Measurements from ENCODE around the gene GRK4.

Gene GRK4

GRCh38 chr4:2991243-2991642 lies 27.9 kb downstream of the GRK4 start:
- TF ChIP-seq REST (IDR thresholded peaks at IDR 0.05; ENCODE audit: insufficient replicate concordance, low read depth) (no peak), SPI1 (IDR thresholded peaks at IDR 0.05; ENCODE audit: borderline replicate concordance, low read depth) (no peak), GABPA (IDR thresholded peaks at IDR 0.05; ENCODE audit: low read depth) (no peak), CTCF (IDR thresholded peaks at IDR 0.05; ENCODE audit: insufficient read depth, low read length) (no peak), POLR2AphosphoS5 (IDR thresholded peaks at IDR 0.05; ENCODE audit: low read depth) (no peak)
- H3K27ac ChIP-seq (replicated peaks) = no peak overlapping the region
- H3K4me3 ChIP-seq (replicated peaks; ENCODE audit: insufficient read depth, low read length) = no peak overlapping the region
- DNase-seq (ENCODE audit: low read depth in 1 of 2, low spot score in 1 of 2) = no peak
- no peaks in the 10 kb centered on the region for H3K27me3 ChIP-seq (ENCODE audit: insufficient read depth, poor library complexity, severe bottlenecking)

GRCh38 chr4:2994917-2995316 lies 31.5 kb downstream of the GRK4 start:
- no peak overlapping the region for H3K27ac ChIP-seq (replicated peaks)
- TF ChIP-seq GABPA (IDR thresholded peaks at IDR 0.05; ENCODE audit: low read depth) (no peak), SPI1 (IDR thresholded peaks at IDR 0.05; ENCODE audit: borderline replicate concordance, low read depth) (no peak), CTCF (IDR thresholded peaks at IDR 0.05; ENCODE audit: insufficient read depth, low read length) (no peak), POLR2AphosphoS5 (IDR thresholded peaks at IDR 0.05; ENCODE audit: low read depth) (no peak), REST (IDR thresholded peaks at IDR 0.05; ENCODE audit: insufficient replicate concordance, low read depth) (no peak)
- no peak for DNase-seq (ENCODE audit: low read depth in 1 of 2, low spot score in 1 of 2)
- no peaks in the 10 kb centered on the region for H3K27me3 ChIP-seq (ENCODE audit: insufficient read depth, poor library complexity, severe bottlenecking)
- H3K4me3 ChIP-seq (replicated peaks; ENCODE audit: insufficient read depth, low read length) = no peak overlapping the region

DNA sequence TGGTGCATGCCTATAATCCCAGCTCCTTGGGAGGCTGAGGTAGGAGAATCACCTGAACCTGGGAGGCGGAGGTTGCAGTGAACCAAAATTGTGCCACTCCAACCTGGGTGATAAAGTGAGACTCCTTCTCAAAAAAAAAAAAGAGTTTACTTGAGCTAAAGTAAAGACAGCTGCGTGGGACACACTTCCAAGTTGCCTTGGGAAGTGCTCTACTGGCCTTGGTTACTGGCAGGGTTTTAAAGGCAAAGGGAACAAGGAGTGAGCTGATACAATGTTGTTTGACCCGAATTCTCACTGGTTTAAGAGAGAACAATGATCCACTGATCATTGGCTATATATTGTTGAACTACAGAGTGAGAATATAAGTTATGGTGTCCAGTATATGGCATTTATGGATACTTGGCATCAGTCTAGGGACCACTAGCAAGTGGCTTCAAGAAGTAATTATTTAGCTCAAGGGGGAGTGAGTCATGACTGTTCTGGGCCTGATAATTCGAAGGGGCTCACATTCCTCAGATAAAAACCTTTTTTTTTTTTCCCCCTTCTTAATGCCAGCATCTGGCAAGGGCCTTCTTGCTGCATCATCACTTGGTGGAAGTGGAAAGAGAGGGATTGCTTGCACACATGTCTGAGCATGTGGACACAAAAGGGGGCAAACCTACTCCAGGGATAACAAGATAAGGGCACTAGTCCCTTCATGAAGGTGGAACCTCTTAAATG lies 32.3 kb downstream of the GRK4 start:
- TF ChIP-seq CTCF (IDR thresholded peaks at IDR 0.05; ENCODE audit: insufficient read depth, low read length) = no peak
- TF ChIP-seq SPI1 (IDR thresholded peaks at IDR 0.05; ENCODE audit: borderline replicate concordance, low read depth) = no peak
- no peak for TF ChIP-seq GABPA (IDR thresholded peaks at IDR 0.05; ENCODE audit: low read depth)
- no peak for TF ChIP-seq POLR2AphosphoS5 (IDR thresholded peaks at IDR 0.05; ENCODE audit: low read depth)
- TF ChIP-seq REST (IDR thresholded peaks at IDR 0.05; ENCODE audit: insufficient replicate concordance, low read depth) = no peak
- Histone ChIP-seq H3K27ac (replicated peaks) (no peak overlapping the region), H3K27me3 (ENCODE audit: insufficient read depth, poor library complexity, severe bottlenecking) (no peaks in the 10 kb centered on the region), H3K4me3 (replicated peaks; ENCODE audit: insufficient read depth, low read length) (no peak overlapping the region)
- no peak for DNase-seq (ENCODE audit: low read depth in 1 of 2, low spot score in 1 of 2)

All from HL-60 (cell line).